ENCODE results near the gene POLG. TPM values are rescaled to one million over a fixed set of nuclear protein-coding genes. Genes with fewer than 3 reads are reported as not detected.

The POLG gene
- total RNA-seq, 1 donor from 2014 or later: 69.1 TPM

DNA sequence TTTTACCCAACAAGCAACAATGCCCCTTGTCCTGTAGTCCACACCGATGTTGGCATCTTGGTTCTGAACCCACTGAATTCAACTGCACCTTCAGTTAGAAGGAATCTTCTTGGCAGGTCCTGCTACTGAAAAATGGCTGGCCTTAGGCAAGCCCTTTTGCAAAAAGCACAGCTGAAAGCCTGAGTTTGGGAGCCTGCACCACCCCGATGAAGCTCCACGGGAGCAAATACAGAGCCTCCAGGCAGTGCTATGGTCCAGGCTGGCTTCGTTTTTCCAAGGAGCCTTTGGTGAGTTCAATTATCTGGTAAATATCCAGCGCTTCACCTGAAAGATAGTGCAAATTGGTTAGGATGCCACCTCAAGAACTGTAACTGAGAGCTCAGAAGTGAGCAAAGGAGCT, 18.1 kb downstream of the POLG start:
- Histone ChIP-seq H3K4me3 (no peak overlapping the region), H3K27me3 (no peaks in the 10 kb centered on the region), H3K36me3 (peaks cover 49 to 65% of the 10 kb centered on the region in 2 donors), H3K9me3 (no peaks in the 10 kb centered on the region), H3K27ac (no peak overlapping the region), H3K4me1 (no peaks in the 10 kb centered on the region)
- DNase-seq (ENCODE audit: low spot score in 2 of 2): no peak
- TF ChIP-seq, protein P1, sequence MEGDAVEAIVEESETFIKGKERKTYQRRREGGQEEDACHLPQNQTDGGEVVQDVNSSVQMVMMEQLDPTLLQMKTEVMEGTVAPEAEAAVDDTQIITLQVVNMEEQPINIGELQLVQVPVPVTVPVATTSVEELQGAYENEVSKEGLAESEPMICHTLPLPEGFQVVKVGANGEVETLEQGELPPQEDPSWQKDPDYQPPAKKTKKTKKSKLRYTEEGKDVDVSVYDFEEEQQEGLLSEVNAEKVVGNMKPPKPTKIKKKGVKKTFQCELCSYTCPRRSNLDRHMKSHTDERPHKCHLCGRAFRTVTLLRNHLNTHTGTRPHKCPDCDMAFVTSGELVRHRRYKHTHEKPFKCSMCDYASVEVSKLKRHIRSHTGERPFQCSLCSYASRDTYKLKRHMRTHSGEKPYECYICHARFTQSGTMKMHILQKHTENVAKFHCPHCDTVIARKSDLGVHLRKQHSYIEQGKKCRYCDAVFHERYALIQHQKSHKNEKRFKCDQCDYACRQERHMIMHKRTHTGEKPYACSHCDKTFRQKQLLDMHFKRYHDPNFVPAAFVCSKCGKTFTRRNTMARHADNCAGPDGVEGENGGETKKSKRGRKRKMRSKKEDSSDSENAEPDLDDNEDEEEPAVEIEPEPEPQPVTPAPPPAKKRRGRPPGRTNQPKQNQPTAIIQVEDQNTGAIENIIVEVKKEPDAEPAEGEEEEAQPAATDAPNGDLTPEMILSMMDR (IDR thresholded peaks at IDR 0.05): no peak
- intact Hi-C loops (cut with DNase I): no loop called here

DNA sequence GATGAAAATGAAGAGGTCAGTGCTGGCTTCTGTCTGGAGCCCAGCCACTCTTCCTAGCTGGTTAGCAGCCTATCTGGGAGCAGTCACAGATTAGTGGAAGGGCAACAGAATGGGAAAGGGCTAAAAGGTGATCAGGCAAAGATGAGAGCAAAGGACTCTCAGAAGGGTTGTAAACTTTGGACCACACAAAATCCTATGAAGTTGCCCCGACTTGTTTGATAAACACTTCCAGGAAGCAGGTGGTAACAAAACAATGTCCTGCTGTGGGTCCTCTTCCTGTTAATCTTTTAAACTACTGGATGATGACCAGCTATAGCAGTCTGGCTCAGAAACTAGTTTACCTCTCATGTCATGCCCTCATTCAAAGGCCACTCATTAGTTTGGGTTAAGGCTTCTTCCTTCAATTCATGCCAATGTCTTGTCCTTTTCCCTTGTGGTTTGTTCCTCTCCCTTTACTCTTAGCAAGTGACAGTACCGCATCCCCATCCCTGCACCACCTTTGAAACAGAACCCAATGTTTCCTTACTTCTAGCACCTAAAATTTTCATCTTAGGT, 19.2 kb downstream of the POLG start:
- Histone ChIP-seq H3K27ac (no peak overlapping the region), H3K27me3 (no peaks in the 10 kb centered on the region), H3K4me1 (no peaks in the 10 kb centered on the region), H3K4me3 (no peak overlapping the region), H3K9me3 (no peaks in the 10 kb centered on the region), H3K36me3 (peaks cover 38 to 54% of the 10 kb centered on the region in 2 donors)
- no peak for DNase-seq (ENCODE audit: low spot score in 2 of 2)
- TF ChIP-seq, protein P1 (IDR thresholded peaks at IDR 0.05): no peak
- intact Hi-C loops (cut with DNase I): no loop called here

DNA sequence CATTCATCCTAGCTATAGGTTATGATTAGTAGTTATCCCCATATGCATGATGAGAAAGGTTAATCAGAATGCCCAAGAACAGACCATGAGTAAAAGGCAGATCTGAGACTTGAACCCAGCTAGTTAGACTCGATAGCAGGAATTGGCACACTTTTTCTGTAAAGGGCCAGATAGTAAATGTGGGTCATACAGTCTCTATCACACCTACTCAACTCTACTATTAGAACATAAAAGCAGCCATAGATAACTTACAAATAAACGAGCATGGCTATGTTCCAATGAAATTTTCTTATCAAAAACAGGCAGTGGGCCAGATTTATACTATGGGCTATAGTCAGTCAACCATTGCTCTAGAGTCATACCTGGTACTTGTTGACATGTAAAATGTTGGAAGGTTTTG, 24.6 kb downstream of the POLG start:
- DNase-seq (ENCODE audit: low spot score in 2 of 2): no peak
- TF ChIP-seq, protein P1 (IDR thresholded peaks at IDR 0.05): no peak
- Histone ChIP-seq H3K4me3 (no peak overlapping the region), H3K27ac (no peak overlapping the region), H3K27me3 (no peaks in the 10 kb centered on the region), H3K9me3 (no peaks in the 10 kb centered on the region), H3K36me3 (peaks cover 0 to under 1% of the 10 kb centered on the region in 2 donors), H3K4me1 (no peaks in the 10 kb centered on the region)
- intact Hi-C loops (cut with DNase I): no loop called here

DNA sequence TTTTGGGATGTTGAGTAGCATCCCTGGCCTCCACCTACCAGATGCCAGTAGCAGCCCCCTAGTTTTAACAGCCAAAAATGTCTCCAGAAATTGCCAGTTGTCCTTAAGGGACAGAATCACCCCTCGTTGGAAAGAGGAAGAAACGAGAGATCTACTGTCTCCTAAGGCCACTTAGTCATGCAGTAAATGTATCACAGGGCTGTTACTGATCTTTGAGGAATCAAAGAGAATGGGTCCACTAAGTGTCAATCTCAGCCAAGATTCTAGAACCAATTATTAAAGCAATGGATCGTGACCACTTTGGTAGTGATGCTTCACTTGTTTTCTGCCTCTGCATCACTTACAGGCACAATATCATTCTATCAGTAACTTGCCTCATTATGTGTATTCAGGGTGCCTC, 26.4 kb downstream of the POLG start:
- TF ChIP-seq, protein P1 (IDR thresholded peaks at IDR 0.05): no peak
- Histone ChIP-seq H3K9me3 (no peaks in the 10 kb centered on the region), H3K27me3 (no peaks in the 10 kb centered on the region), H3K4me1 (no peaks in the 10 kb centered on the region), H3K4me3 (no peak overlapping the region), H3K36me3 (no peaks in the 10 kb centered on the region), H3K27ac (no peak overlapping the region)
- intact Hi-C loops (cut with DNase I): no loop called here
- DNase-seq (ENCODE audit: low spot score in 2 of 2): no peak

DNA sequence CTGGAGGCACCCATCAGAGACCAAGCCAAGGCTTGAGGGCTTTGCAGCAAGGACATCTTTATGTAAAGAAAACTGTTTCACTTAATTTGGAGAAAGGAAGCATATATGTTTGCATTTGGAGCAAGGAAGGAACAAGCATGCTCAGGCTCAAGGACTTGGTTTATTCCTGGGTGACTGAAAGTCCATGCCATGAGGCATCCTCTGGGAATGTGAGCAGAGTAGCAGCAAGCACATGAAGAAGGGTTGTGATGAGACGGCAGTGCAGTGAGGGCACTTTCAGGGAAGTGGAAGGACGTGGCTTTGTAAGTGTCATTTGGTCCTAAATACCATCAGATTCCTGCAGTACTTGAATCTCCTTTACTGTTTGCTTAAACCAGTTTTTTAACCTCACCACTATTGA, 26.8 kb downstream of the POLG start:
- no peaks in the 10 kb centered on the region for H3K4me1 ChIP-seq
- H3K4me3 ChIP-seq: no peak overlapping the region
- H3K36me3 ChIP-seq: no peaks in the 10 kb centered on the region
- TF ChIP-seq, protein P1 (IDR thresholded peaks at IDR 0.05): no peak
- no peaks in the 10 kb centered on the region for H3K9me3 ChIP-seq
- H3K27ac ChIP-seq: no peak overlapping the region
- intact Hi-C loops (cut with DNase I): no loop called here
- DNase-seq (ENCODE audit: low spot score in 2 of 2): no peak
- no peaks in the 10 kb centered on the region for H3K27me3 ChIP-seq

DNA sequence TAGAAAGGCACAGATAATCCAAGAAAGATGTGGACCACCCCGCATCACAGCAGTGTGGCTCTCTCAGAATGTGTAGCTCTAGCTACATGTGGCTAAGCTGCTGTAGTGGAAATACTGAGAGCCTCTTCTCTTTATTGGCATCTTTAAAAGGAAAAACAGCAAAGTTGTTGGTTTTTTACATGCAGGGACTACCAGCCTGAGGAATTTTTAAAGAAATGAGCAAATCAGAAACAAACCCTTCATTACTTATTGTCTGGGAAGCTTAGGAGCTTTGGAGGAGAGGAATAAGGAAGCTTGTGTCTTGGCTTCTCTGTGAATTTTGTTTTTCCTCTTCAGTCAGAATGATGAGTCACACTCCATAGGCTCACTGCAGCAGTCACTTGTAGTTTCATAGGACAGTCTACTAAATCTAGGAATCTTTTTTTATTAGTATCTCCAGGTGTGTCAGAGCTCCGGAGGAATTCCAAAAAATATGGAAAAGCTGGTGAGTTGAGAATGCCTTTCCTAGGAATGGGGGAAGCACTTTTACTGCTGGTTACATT, 27.5 kb downstream of the POLG start:
- H3K9me3 ChIP-seq: no peaks in the 10 kb centered on the region
- H3K4me3 ChIP-seq: no peak overlapping the region
- no peak for DNase-seq (ENCODE audit: low spot score in 2 of 2)
- intact Hi-C loops (cut with DNase I): no loop called here
- no peaks in the 10 kb centered on the region for H3K27me3 ChIP-seq
- no peaks in the 10 kb centered on the region for H3K4me1 ChIP-seq
- TF ChIP-seq, protein P1 (IDR thresholded peaks at IDR 0.05): no peak
- H3K36me3 ChIP-seq: no peaks in the 10 kb centered on the region
- H3K27ac ChIP-seq: no peak overlapping the region

Data from ascending aorta (tissue), 2 donors.